ENCODE data around the gene GCSAML. TPM values are rescaled to one million over a fixed set of nuclear protein-coding genes. Genes with fewer than 3 reads are reported as not detected.

GCSAML gene
- total and polyA plus RNA-seq, 9 of the 15 experiments (the other 6 are each of a cell fraction or from before 2014, with no cell fraction given) = 0.01 TPM; not detected in 8

GRCh38 chr1:247548092-247548491 lies 842 bp upstream of the GCSAML start (continued):
- peak; percentile 32; the same call in 1 of the 2 replicates for TF ChIP-seq CXXC5 (CRISPR knock-in tag; IDR thresholded peaks at IDR 0.05)
- TF ChIP-seq ZNF449 (CRISPR knock-in tag; IDR thresholded peaks at IDR 0.05) = peak; percentile 63; the same call in 1 of the 2 replicates
- peak; percentile 53; the same call in 1 of the 2 replicates for TF ChIP-seq BHLHE40 (IDR thresholded peaks at IDR 0.05; ENCODE audit: low read length)
- peak; percentile 71 for TF ChIP-seq CBFA2T2 (conservative IDR thresholded peaks at IDR 0.05)
- 0 out of 2 replicates have a peak, but pooled peaks have one; percentile 25 for TF ChIP-seq ERF (CRISPR knock-in tag; IDR thresholded peaks at IDR 0.05)
- TF ChIP-seq ZNF253 (CRISPR knock-in tag; conservative IDR thresholded peaks at IDR 0.05) = no peak
- no peak for TF ChIP-seq ZBTB43 (CRISPR knock-in tag; IDR thresholded peaks at IDR 0.05)
- TF ChIP-seq NFE2 (IDR thresholded peaks at IDR 0.05; ENCODE audit: low read depth) = peak; percentile 90
- TF ChIP-seq NFRKB (IDR thresholded peaks at IDR 0.05; ENCODE audit: low read depth) = no peak
- TF ChIP-seq THRA (IDR thresholded peaks at IDR 0.05) = no peak
- no peak for TF ChIP-seq ZNF707 (CRISPR knock-in tag; conservative IDR thresholded peaks at IDR 0.05)
- no peak for TF ChIP-seq TSHZ1 (CRISPR knock-in tag; IDR thresholded peaks at IDR 0.05)
- TF ChIP-seq ZNF766 (CRISPR knock-in tag; conservative IDR thresholded peaks at IDR 0.05) = peak; percentile 78; the same call in 1 of the 2 replicates
- TF ChIP-seq FOSL1 (tag; conservative IDR thresholded peaks at IDR 0.05) = no peak
- no peak for TF ChIP-seq HNRNPH1 (optimal IDR thresholded peaks at IDR 0.05; ENCODE audit: low read depth, low read length)
- no peak for TF ChIP-seq ZNF77 (CRISPR knock-in tag; IDR thresholded peaks at IDR 0.05)
- no peak for TF ChIP-seq ZFP91 (CRISPR knock-in tag; IDR thresholded peaks at IDR 0.05)
- TF ChIP-seq SIX5 (IDR thresholded peaks at IDR 0.05; ENCODE audit: borderline replicate concordance in 1 of 2, insufficient read depth in 1 of 2, low read depth in 1 of 2, low read length in 2 of 2) = no peak
- TF ChIP-seq C11orf30 (IDR thresholded peaks at IDR 0.05; ENCODE audit: low read depth) = peak; percentile 45; the same call in 1 of the 2 replicates
- TF ChIP-seq SMARCE1 (IDR thresholded peaks at IDR 0.05) = no peak
